IMR-90 (cell line): ENCODE data around the gene MAOB.

Experiments used
- BHLHE40 ChIP-seq: fragments of 150-350 bp; IDR thresholded peaks from 2 replicates; pipeline ENCODE4 v1.6.1; 2016; ENCODE audit warnings: mild to moderate bottlenecking, low read depth, low read length
- CEBPB ChIP-seq: IDR thresholded peaks from 2 replicates; pipeline ENCODE4 v1.6.1; 2012; ENCODE audit warnings: low read depth, low read length, improper control_type of control experiment
- CTCF ChIP-seq: conservative IDR thresholded peaks from 2 replicates; pipeline ENCODE4 v1.5.1; 2012; ENCODE audit warnings: mild to moderate bottlenecking, low read depth, low read length, improper control_type of control experiment
- FOS ChIP-seq: fragments of 150-350 bp; IDR thresholded peaks from 2 replicates; pipeline ENCODE4 v1.6.1; 2016; ENCODE audit warnings: low read depth, low read length
- NFE2L2 ChIP-seq: fragments of 150-350 bp; IDR thresholded peaks from 2 replicates; pipeline ENCODE4 v1.6.1; 2016; ENCODE audit warnings: low read depth, mild to moderate bottlenecking, low read length
- POLR2A ChIP-seq: IDR thresholded peaks from 2 replicates; pipeline ENCODE4 v1.6.1; 2012; ENCODE audit warnings: mild to moderate bottlenecking, low read depth, low read length
- RAD21 ChIP-seq: IDR thresholded peaks from 2 replicates; pipeline ENCODE4 v1.6.1; 2012; ENCODE audit warnings: low read length, improper control_type of control experiment
- RCOR1 ChIP-seq: IDR thresholded peaks from 2 replicates; pipeline ENCODE4 v1.6.1; 2012; ENCODE audit warnings: mild to moderate bottlenecking, low read length, improper control_type of control experiment; ENCODE audit not compliant: insufficient replicate concordance
- RFX5 ChIP-seq: IDR thresholded peaks from 2 replicates; pipeline ENCODE4 v1.8.0; 2012; ENCODE audit warnings: low read depth, mild to moderate bottlenecking, low read length, moderate library complexity
- SMC3 ChIP-seq: fragments of 150-350 bp; IDR thresholded peaks from 2 replicates; pipeline ENCODE4 v1.6.1; 2016; ENCODE audit warnings: low read depth, mild to moderate bottlenecking, antibody characterized with exemption, low read length, moderate library complexity
- USF2 ChIP-seq: fragments of 150-350 bp; IDR thresholded peaks from 2 replicates; pipeline ENCODE4 v1.6.1; 2017; ENCODE audit warnings: mild to moderate bottlenecking, antibody characterized with exemption, low read length, low read depth

- TF ChIP-seq CTCF (peak; percentile 59), CEBPB (no peak), POLR2A (no peak), BHLHE40 (no peak), SMC3 (peak; percentile 43; the same call in 1 of the 2 replicates), RAD21 (peak; percentile 47), USF2 (no peak), NFE2L2 (peak; percentile 82), FOS (no peak), RCOR1 (no peak), RFX5 (no peak)
These were observed 45.6 kb downstream of the MAOB start for GRCh38 chrX:43836435-43837184.
